ENCODE measurements around the gene DLG1.

DLG1 gene

DNA sequence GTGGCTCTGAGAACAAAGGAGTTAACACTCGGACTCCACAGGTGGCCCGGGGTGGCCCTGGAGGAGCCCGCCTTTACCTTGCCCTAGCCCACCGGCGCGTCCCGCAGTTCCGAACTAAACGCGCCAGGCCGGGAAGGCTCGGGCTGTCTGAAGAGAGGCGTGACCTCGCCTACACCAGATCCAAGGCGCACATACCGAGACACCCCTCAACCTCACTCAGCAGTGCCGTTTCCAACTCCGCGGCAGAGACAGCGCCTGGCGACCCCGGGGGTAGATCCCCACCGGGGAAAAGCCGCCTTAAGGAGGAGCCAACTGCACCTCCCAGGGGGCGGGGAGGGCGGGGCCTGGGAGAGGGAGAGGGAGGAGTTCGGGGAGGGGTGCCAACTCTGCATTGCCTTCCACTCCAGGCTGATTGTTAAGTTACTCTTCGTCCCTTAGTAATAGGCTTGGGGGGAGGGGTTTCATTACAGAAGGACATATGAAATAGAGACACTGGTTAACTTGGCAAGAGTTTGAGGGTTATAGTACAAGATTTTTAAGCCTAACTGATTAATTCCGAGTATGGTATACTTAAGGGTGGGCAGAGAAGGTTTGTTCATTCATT is at the start of gene DLG1:
Gene DLG1, minus strand, starts transcription at position 272 of the 604 bp plus-strand sequence. CDS start 1,408 bp downstream, outside the sequence.
- DNase-seq, result peak; percentile 96

DNA sequence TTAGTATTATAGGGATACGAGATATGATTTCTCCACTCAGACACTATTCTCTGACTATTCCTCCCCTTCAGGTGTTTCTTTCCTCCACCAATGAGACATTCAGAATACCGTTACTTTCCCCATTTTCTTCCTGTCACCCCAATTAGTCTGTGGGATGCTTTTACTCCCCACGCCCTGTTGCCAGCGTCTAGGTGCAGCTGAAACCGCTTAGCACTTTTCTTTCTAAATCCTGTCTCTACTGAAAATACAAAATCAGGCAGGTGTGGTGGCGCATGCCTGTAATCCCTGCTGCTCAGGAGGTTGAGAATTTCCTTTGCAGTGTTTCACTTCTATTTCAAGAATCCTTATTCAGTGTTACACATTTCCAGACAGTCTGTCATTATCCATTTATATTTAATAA is 49.6 kb upstream of the DLG1 start:
- no peak for DNase-seq

GRCh38 chr3:197345390-197345789 is 47.0 kb upstream of the DLG1 start:
- no peak for DNase-seq

- DNase-seq, result no peak
Observed at GRCh38 chr3:197344582-197345318, 46.3 kb upstream of the DLG1 start.

DNA sequence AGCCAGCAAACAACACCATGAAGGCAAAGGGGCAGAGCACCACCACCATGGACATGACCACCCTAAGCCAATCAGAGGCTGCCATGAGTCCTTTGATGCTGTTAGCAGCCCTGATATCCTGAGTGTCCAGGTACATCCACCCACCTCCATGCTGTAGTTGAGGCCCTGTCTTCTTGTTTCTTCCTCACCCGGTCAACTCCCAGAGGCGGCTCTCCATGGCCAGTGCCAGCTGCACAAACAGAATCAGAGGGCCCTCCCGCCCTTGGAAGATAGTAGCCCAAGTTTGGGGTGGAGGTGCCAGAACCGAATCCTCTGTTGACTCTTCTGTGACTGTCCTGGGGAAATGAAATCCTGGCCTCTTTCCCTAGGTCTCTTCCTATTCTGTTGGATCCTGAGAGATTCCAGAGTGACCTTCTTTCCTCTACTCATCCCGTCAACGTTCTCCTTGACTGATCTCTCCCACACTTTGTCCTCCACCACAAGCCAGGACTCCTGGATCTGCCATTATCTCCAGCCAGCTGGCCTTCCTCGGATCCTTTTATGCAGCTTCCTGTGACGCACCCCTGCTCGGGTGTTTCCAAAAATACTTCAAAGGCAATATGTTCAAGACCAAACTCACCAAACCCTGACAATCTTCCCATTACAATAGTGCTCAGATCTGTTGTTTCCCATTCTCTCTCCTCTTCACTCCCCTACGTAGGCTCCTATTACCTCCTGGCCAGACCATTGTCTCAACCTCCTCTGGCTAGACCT is 45.4 kb upstream of the DLG1 start:
- no peak for DNase-seq

GRCh38 chr3:197343111-197343510 is 44.7 kb upstream of the DLG1 start:
- no peak for DNase-seq

- no peak for DNase-seq
Observed at GRCh38 chr3:197340521-197340871, 42.1 kb upstream of the DLG1 start.

GRCh38 chr3:197339841-197340520 is 41.6 kb upstream of the DLG1 start:
- DNase-seq, result peak; percentile 95

DNA sequence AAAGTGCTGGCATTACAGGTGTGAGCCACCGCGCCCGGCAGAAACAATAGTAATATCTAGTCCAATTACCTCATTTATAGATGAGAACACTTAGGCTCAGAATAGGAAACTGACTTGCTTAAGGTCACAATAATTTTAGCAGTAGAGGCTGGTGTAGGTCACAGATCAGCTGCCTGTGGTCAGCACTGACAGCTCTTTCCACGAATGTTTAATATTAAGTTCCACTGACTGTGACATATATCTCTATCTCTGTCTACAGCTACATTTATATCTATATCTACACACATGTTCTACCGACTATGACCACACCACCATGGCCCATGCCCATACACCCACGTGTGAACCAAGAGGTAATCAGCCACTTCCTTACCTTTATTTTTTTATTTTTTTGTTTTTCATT is 40.2 kb upstream of the DLG1 start:
- DNase-seq, result no peak

DNA sequence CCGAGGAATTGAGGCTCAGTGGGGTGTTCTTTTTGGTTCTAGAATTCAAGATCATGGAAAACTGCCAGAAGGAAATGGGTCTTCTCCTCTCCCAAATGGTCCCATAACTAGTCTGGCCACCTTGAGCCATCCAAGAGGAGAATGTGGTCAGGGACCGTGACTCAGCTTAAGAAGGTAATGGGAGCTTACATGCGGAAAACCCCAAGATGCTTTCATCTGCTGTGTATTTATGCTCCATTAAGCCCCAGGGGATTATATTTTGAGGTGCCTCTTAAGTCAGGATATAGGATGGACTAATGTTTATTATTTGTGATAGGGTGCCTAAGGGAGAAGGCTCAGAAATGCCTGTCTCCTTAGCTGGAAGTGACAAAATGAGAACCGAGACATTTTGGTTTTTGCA is 39.2 kb upstream of the DLG1 start:
- DNase-seq, result no peak

- DNase-seq, result no peak
Observed at GRCh38 chr3:197337214-197337613, 38.8 kb upstream of the DLG1 start.

- no peak for DNase-seq
Observed at GRCh38 chr3:197336348-197336747, 37.9 kb upstream of the DLG1 start.

DNA sequence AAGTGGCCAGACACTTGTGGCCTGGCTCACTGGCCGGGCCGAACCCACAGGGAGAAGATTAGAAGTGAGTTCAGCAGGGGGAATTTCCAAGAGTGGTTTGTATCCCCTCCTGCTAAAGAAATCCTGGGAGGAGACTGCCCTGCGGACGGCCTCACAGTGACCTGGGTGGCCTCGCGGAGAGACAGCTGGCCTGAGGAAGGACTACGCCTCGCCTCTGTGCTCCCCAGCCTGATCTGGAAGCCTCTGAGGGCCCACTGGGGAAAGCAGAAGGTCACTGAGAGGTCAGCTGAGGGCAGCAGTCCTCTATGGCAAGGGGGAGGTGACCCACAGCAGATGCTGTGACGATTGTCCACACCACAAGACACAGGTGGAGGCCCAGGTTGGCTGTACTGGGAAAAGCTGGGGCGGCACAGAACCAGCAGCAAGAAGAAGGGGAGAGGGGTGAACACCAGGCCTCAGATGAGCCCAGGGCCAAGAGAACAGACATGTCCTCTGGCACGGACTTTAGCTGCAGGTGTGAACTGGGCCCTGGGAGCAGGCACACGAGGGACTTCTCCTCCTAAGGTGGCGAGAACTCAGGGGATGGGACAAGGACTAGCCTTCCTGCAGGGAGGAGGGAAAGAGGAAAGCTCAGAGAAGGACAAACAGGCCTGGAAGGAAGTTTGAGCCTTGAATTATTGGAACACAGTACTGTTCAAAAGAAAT is 37.2 kb upstream of the DLG1 start:
- no peak for DNase-seq

GRCh38 chr3:197333901-197334639 is 35.7 kb upstream of the DLG1 start:
- no peak for DNase-seq

DNA sequence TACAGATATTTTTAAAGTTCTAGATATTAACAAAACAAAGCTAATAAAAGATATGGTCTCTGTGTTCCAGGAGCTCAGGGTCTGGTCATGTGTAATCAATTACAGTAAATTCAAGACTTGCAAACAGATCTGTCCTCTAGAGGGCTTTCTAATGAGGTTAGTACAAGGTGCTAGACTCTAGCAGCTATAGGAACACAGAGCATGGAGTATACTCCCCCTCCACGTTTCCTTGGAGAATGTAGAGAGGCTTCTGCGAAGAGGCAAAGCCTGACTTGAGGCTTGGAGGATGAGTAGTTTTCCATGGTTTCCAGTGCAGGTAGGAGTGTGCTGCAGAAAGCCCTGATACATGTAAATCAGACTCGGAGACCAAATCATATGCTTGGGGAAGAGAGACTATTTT is 32.7 kb upstream of the DLG1 start:
- peak; percentile 63 for DNase-seq

DNA sequence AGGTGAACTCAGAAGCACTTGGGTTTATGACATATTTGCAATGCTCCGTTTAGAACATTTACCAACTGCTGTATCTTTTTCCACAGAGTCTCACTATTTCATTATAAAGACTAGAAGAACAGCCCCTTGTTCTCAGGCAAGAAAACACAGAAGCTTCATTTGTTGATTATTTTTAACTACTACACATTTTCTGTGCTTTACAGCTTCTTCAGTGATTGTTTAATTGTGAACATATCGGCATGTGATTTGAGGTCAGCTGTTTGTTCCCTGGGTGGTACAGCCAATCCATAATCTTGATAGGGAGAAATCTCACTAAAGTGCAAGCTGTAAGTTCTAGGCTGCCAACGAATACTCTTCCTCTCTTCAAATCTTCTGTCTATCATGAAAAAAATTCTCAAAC is 31.0 kb upstream of the DLG1 start:
- no peak for DNase-seq

DNA sequence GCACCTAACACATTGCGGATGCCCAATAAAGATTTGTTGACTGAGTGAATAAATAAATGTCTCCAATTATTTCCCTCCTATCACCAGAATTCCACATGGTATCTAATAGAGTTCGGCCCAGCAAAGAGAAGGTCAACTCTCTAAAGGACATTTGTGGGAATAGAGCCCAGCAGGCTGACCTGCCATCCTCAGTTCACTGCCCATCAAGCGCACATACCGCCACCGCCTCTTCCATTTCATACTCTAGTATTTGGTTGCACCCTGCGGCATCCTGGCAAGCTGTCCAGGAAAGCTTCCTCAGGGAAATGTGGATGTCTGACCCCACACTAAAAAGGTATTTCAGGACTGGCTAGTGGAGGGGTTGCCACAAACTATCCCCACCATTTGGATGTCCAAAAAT is 29.8 kb upstream of the DLG1 start:
- no peak for DNase-seq

GRCh38 chr3:197327701-197328100 is 29.3 kb upstream of the DLG1 start:
- no peak for DNase-seq

DNA sequence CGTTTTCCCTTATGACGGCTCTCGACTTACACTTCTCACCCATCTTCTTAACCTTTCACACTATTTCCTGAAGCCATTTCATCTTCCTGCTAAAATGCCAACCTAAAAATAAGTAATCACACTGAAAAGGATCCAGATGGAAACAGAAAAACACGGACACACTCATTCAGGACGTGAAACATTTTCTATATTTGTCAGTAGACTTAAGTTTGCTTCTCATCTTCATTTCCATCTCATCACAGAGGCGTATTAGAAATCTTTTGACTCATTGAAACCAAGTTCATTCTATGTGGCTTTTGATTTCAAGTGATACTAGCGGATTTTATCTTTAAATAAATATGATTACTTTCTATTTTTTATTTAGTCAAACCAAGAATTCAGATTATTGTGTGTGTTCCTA is 27.4 kb upstream of the DLG1 start:
- DNase-seq, result no peak

- no peak for DNase-seq
Observed at GRCh38 chr3:197322149-197322548, 23.7 kb upstream of the DLG1 start.

DNA sequence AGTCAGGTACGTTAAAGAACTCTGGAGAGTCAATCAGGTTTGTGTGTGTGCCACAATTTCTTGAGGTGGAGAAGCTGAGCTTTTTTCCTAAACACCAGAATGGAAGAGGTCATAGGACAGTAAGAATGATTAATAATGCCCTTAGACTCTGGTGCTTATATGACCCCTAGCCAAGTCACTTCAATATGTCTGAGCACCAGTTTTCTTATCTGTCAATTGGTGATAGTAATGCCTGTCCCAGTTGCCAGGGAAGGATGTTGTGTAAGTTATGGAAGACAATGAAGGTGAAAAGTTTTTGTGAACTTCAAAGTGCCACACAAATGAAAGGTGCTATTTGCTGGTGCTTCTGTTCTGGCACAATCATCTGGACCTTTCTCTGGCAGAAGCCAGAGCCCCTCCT is 22.2 kb upstream of the DLG1 start:
- DNase-seq, result no peak

Data from fibroblast of upper back skin (primary cell).